ENCODE data around the gene OVOL3.
"Not testable (repeated sequence)": the region's sequence is repeated elsewhere in the genome, so short reads cannot be mapped to it uniquely, and the experiment has no call there.

The OVOL3 gene

DNA sequence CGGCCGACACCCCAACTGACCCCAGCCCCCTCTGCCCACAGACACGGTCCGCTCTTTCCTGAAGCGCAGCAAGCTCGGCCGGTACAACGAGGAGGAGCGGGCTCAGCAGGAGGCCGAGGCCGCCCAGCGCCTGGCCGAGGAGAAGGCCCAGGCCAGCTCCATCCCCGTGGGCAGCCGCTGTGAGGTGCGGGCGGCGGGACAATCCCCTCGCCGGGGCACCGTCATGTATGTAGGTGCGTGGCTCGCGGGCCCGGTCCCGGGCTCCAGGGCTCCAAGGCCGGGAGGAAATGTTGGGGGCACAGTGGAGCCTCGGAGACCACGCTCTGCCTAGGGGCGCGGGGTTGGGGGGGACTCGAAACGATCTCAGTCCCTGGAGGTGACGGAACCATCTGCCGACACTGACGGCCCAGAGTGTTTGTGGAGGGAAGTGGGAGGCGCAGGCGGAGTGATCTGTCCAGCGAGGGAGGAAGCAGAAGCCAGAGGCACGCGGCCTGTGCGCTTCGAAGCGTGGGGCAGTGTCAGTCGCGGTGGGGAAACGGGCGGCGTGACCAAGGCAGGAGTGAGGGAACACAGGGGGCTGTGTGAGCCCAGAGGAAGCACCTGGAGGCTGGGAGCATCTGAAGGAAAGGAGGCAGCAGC lies 10.7 kb downstream of the OVOL3 start:
- Histone ChIP-seq H3K9me3 (ENCODE audit: control insufficient read depth, low read length) (no peaks in the 10 kb centered on the region), H3K27me3 (ENCODE audit: control insufficient read depth in 1 of 2, insufficient read depth in 1 of 2, low read length in 2 of 2) (no peaks in the 10 kb centered on the region), H3K79me1 (replicated peaks; ENCODE audit: low read length, poor library complexity, severe bottlenecking) (peaks cover 40% of the 10 kb centered on the region), H2BK120ac (ENCODE audit: low read depth, low read length) (no peak overlapping the region), H4K91ac (ENCODE audit: low read length) (no peak overlapping the region), H3K36me3 (ENCODE audit: control insufficient read depth in 1 of 2, insufficient read depth in 2 of 2, low read depth in 1 of 2, low read length in 2 of 2) (peaks cover 78 to 85% of the 10 kb centered on the region in 2 experiments), H4K8ac (ENCODE audit: low read length) (peak overlapping the region; percentile 31), H2BK15ac (ENCODE audit: low read depth, poor library complexity, severe bottlenecking) (peak overlapping the region; percentile 30), H3K23ac (ENCODE audit: low read length in 2 of 2) (no peak overlapping the region), H3K14ac (ENCODE audit: low read length in 2 of 2) (no peak overlapping the region), H3K4me2 (ENCODE audit: low read length, poor library complexity, severe bottlenecking) (no peak overlapping the region), H3K18ac (ENCODE audit: low read depth in 1 of 2, low read length in 2 of 2) (no peak overlapping the region), H3K27ac (ENCODE audit: low read length, poor library complexity, severe bottlenecking) (no peak overlapping the region), H3K4ac (ENCODE audit: low read depth in 1 of 2, low read length in 2 of 2) (no peak overlapping the region), H2BK5ac (ENCODE audit: low read depth, low read length, poor library complexity, severe bottlenecking) (no peak overlapping the region), H3K4me1 (ENCODE audit: control insufficient read depth, insufficient read depth, low read depth, low read length) (peaks cover 9% of the 10 kb centered on the region), H2AK5ac (ENCODE audit: low read length, severe bottlenecking) (no peak overlapping the region), H3K9ac (ENCODE audit: low read length) (no peak overlapping the region), H3K4me3 (ENCODE audit: insufficient read depth in 1 of 2, low read depth in 1 of 2, low read length in 2 of 2) (no peak overlapping the region), H2BK12ac (ENCODE audit: low read length in 2 of 2) (no peak overlapping the region), H2AFZ (ENCODE audit: low read depth, low read length) (no peak overlapping the region)
- DNase-seq = no peak
- 93% methylated on average over 49 of the region's 49 CpGs for WGBS

DNA sequence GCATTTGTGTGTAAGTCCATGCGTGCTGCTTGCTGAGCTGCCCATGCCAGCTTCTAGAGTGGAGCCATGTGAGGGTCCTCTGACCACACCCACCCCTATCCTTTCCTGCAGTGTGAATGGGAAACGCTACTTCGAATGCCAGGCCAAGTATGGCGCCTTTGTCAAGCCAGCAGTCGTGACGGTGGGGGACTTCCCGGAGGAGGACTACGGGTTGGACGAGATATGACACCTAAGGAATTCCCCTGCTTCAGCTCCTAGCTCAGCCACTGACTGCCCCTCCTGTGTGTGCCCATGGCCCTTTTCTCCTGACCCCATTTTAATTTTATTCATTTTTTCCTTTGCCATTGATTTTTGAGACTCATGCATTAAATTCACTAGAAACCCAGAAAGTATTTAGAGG lies 14.6 kb downstream of the OVOL3 start:
- Histone ChIP-seq H3K18ac (ENCODE audit: low read depth in 1 of 2, low read length in 2 of 2) (no peak overlapping the region), H4K8ac (ENCODE audit: low read length) (no peak overlapping the region), H3K4me3 (ENCODE audit: insufficient read depth in 1 of 2, low read depth in 1 of 2, low read length in 2 of 2) (no peak overlapping the region), H2AK5ac (ENCODE audit: low read length, severe bottlenecking) (no peak overlapping the region), H2AFZ (ENCODE audit: low read depth, low read length) (peak overlapping the region; percentile 30), H3K4ac (ENCODE audit: low read depth in 1 of 2, low read length in 2 of 2) (no peak overlapping the region), H2BK5ac (ENCODE audit: low read depth, low read length, poor library complexity, severe bottlenecking) (no peak overlapping the region), H3K14ac (ENCODE audit: low read length in 2 of 2) (no peak overlapping the region), H3K79me1 (replicated peaks; ENCODE audit: low read length, poor library complexity, severe bottlenecking) (peaks cover 18% of the 10 kb centered on the region), H3K36me3 (ENCODE audit: control insufficient read depth in 1 of 2, insufficient read depth in 2 of 2, low read depth in 1 of 2, low read length in 2 of 2) (peaks cover 45 to 59% of the 10 kb centered on the region in 2 experiments), H3K27ac (ENCODE audit: low read length, poor library complexity, severe bottlenecking) (no peak overlapping the region), H3K4me2 (ENCODE audit: low read length, poor library complexity, severe bottlenecking) (no peak overlapping the region), H3K9ac (ENCODE audit: low read length) (no peak overlapping the region), H4K91ac (ENCODE audit: low read length) (no peak overlapping the region), H2BK120ac (ENCODE audit: low read depth, low read length) (no peak overlapping the region), H3K23ac (ENCODE audit: low read length in 2 of 2) (no peak overlapping the region), H3K9me3 (ENCODE audit: control insufficient read depth, low read length) (no peaks in the 10 kb centered on the region), H2BK15ac (ENCODE audit: low read depth, poor library complexity, severe bottlenecking) (no peak overlapping the region), H2BK12ac (ENCODE audit: low read length in 2 of 2) (peak overlapping the region in 1 of 2 experiments; percentile 10), H3K4me1 (ENCODE audit: control insufficient read depth, insufficient read depth, low read depth, low read length) (peaks cover 8% of the 10 kb centered on the region), H3K27me3 (ENCODE audit: control insufficient read depth in 1 of 2, insufficient read depth in 1 of 2, low read length in 2 of 2) (no peaks in the 10 kb centered on the region)
- 96% methylated on average over 9 of the region's 9 CpGs for WGBS
- DNase-seq = no peak

DNA sequence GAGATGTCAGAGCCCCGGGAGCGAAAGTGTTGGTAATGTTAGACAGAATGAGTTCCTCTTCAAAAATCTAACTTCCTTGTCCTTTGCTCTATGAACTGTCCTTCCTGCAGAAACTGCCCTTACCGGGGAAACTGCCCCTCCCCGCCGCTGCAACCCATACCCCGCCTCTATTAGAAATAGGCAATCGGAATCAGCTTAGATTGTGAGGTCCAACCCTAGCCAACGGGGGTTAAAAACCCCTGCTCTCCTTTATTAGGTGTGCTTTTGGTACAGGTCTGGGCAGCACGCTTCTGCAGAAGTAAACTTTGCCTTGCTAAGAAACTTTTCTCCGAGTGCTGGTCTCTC lies 17.4 kb downstream of the OVOL3 start:
- H4K8ac ChIP-seq (ENCODE audit: low read length) = peak overlapping the region; percentile 79
- peak overlapping the region; percentile 87 for H3K9ac ChIP-seq (ENCODE audit: low read length)
- peak overlapping the region; percentile 31 for H2AFZ ChIP-seq (ENCODE audit: low read depth, low read length)
- no peaks in the 10 kb centered on the region for H3K9me3 ChIP-seq (ENCODE audit: control insufficient read depth, low read length)
- H2AK5ac ChIP-seq (ENCODE audit: low read length, severe bottlenecking) = no peak overlapping the region
- peaks cover 8% of the 10 kb centered on the region for H3K4me1 ChIP-seq (ENCODE audit: control insufficient read depth, insufficient read depth, low read depth, low read length)
- H3K27me3 ChIP-seq (ENCODE audit: control insufficient read depth in 1 of 2, insufficient read depth in 1 of 2, low read length in 2 of 2) = no peaks in the 10 kb centered on the region
- no peaks in the 10 kb centered on the region for H3K79me1 ChIP-seq (replicated peaks; ENCODE audit: low read length, poor library complexity, severe bottlenecking)
- WGBS = 23% methylated on average over 10 of the region's 10 CpGs
- peak overlapping the region in 1 of 2 experiments; percentile 90 for H3K4ac ChIP-seq (ENCODE audit: low read depth in 1 of 2, low read length in 2 of 2)
- H3K36me3 ChIP-seq (ENCODE audit: control insufficient read depth in 1 of 2, insufficient read depth in 2 of 2, low read depth in 1 of 2, low read length in 2 of 2) = peaks cover 26 to 31% of the 10 kb centered on the region in 2 experiments
- no peak overlapping the region for H2BK12ac ChIP-seq (ENCODE audit: low read length in 2 of 2)
- H3K4me3 ChIP-seq (ENCODE audit: insufficient read depth in 1 of 2, low read depth in 1 of 2, low read length in 2 of 2) = peak overlapping the region in 1 of 2 experiments; percentile 75
- H3K4me2 ChIP-seq (ENCODE audit: low read length, poor library complexity, severe bottlenecking) = peak overlapping the region; percentile 77
- H3K23ac ChIP-seq (ENCODE audit: low read length in 2 of 2) = no peak overlapping the region
- H3K27ac ChIP-seq (ENCODE audit: low read length, poor library complexity, severe bottlenecking) = peak overlapping the region; percentile 94
- DNase-seq = no peak
- no peak overlapping the region for H4K91ac ChIP-seq (ENCODE audit: low read length)
- H3K18ac ChIP-seq (ENCODE audit: low read depth in 1 of 2, low read length in 2 of 2) = peak overlapping the region; percentile 23 to 35
- peak overlapping the region; percentile 59 for H2BK5ac ChIP-seq (ENCODE audit: low read depth, low read length, poor library complexity, severe bottlenecking)
- H3K14ac ChIP-seq (ENCODE audit: low read length in 2 of 2) = no peak overlapping the region
- H2BK15ac ChIP-seq (ENCODE audit: low read depth, poor library complexity, severe bottlenecking) = no peak overlapping the region
- peak overlapping the region; percentile 56 for H2BK120ac ChIP-seq (ENCODE audit: low read depth, low read length)

DNA sequence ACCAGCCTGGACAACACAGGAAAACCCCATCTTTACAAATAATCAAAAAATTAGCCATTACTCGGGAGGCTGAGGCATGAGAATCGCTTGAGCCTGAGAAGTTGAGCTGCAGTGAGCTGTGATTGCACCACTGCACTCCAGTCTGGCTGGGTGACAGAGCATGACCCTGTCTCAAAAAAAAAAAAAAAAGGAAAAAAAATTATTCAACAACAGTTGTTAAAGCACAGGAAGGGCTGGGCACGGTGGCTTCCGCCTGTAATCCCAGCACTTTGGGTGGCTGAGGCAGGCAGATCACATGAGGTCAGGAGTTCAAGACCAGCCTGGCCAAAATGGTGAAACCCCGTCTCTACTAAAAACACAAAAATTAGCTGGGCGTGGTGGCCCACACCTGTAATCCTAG lies 20.3 kb downstream of the OVOL3 start:
- not testable (repeated sequence) for H2BK15ac ChIP-seq (ENCODE audit: low read depth, poor library complexity, severe bottlenecking); H4K91ac ChIP-seq (ENCODE audit: low read length); H3K4ac ChIP-seq (ENCODE audit: low read depth in 1 of 2, low read length in 2 of 2); H3K18ac ChIP-seq (ENCODE audit: low read depth in 1 of 2, low read length in 2 of 2); H3K9me3 ChIP-seq (ENCODE audit: control insufficient read depth, low read length); H3K36me3 ChIP-seq (ENCODE audit: control insufficient read depth in 1 of 2, insufficient read depth in 2 of 2, low read depth in 1 of 2, low read length in 2 of 2); H3K14ac ChIP-seq (ENCODE audit: low read length in 2 of 2); H3K9ac ChIP-seq (ENCODE audit: low read length); H3K27me3 ChIP-seq (ENCODE audit: control insufficient read depth in 1 of 2, insufficient read depth in 1 of 2, low read length in 2 of 2); H4K8ac ChIP-seq (ENCODE audit: low read length); H3K4me1 ChIP-seq (ENCODE audit: control insufficient read depth, insufficient read depth, low read depth, low read length); H3K23ac ChIP-seq (ENCODE audit: low read length in 2 of 2); H3K79me1 ChIP-seq (replicated peaks; ENCODE audit: low read length, poor library complexity, severe bottlenecking); H2BK120ac ChIP-seq (ENCODE audit: low read depth, low read length); H2BK12ac ChIP-seq (ENCODE audit: low read length in 2 of 2); H3K4me3 ChIP-seq (ENCODE audit: insufficient read depth in 1 of 2, low read depth in 1 of 2, low read length in 2 of 2); DNase-seq; H2AFZ ChIP-seq (ENCODE audit: low read depth, low read length); H2BK5ac ChIP-seq (ENCODE audit: low read depth, low read length, poor library complexity, severe bottlenecking); H3K4me2 ChIP-seq (ENCODE audit: low read length, poor library complexity, severe bottlenecking); H2AK5ac ChIP-seq (ENCODE audit: low read length, severe bottlenecking); H3K27ac ChIP-seq (ENCODE audit: low read length, poor library complexity, severe bottlenecking)
- WGBS = 88% methylated on average over 6 of the region's 6 CpGs

Measured in mesenchymal stem cell (in vitro differentiated cells and primary cell).